Glomerular visceral epithelial cell (primary cell): ENCODE measurements around the gene SRRT.
A peak's percentile ranks its signal among the peaks of the same experiment; 100 is the strongest.

ENCODE experiments used
- DNase-seq: peaks from one replicate; pipeline ENCODE4 v3.0.0-alpha.2; 2016; ENCODE audit errors: extremely low spot score

SRRT gene

GRCh38 chr7:100855515-100855914, 19.4 kb upstream of the SRRT start:
- DNase-seq = no peak

DNA sequence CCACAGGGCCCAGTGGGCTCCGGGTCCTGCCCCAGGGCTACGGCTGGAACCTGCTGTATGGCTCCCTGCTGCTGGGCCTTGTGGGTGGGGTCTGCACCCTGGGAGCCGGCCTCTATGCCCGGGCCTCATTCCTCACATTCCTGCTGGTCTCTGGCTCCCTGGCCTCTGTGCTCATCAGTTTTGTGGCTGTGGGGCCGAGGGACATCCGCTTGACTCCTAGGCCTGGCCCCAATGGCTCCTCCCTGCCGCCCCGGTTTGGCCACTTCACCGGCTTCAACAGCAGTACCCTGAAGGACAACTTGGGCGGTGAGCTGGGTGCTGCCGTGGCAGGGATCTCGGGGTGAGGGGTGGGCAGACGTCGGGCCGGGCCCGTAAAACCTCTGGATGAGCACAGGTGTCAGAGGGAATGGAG, 18.0 kb upstream of the SRRT start:
- no peak for DNase-seq

GRCh38 chr7:100859856-100860255, 15.0 kb upstream of the SRRT start:
- no peak for DNase-seq

DNA sequence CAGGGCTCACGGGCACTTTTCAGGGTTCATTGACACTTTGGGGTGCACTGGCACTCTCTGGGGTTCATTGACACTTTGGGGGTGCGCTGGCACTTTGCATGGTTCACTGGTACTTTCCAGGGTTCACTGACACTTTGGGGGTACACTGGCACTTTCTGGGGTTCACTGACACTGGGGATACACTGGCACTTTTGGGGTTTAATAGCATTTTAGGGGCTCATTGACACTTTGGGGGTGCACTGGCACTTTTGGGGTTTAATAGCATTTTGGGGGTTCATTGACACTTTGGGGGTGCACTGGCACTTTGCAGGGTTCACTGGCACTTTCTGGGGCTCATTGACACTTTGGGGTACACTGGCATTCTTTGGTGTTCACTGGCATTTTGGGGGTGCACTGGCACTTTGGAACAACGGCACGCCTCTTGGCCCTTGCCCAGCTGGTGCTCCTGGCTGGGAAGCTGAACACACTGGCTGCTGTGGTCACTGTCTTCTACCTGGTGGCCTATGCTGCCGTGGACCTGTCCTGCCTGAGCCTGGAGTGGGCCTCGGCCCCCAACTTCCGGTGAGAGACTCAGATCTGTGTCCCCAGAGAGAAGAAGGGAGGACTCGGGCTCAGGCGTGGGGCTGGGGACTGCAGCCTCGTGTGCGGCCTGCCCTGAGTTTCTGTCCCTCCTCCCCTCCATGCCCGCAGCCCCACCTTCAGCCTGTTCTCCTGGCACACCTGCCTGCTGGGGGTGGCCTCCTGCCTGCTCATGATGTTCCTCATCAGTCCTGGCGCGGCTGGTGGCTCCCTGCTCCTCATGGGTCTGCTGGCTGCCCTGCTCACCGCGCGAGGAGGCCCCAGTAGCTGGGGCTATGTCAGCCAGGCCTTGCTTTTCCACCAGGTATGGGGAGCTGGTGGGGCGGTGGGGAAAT, 13.9 kb upstream of the SRRT start:
- DNase-seq = no peak

DNA sequence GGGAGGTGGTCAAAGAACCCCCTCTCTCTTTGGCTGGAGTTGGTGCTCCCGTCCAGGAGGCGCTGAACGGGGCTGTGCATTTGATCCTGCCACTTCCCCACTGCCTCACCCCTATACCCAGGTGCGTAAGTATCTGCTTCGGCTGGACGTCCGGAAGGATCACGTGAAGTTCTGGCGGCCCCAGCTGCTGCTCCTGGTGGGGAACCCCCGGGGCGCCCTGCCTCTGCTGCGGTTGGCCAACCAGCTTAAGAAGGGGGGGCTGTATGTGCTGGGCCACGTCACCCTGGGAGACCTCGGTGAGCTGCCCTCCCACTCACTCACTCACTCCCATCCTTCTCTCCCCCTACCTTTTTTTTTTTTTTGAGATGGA, 13.3 kb upstream of the SRRT start:
- DNase-seq = no peak

GRCh38 chr7:100863406-100863950, 11.4 kb upstream of the SRRT start:
- no peak for DNase-seq

DNA sequence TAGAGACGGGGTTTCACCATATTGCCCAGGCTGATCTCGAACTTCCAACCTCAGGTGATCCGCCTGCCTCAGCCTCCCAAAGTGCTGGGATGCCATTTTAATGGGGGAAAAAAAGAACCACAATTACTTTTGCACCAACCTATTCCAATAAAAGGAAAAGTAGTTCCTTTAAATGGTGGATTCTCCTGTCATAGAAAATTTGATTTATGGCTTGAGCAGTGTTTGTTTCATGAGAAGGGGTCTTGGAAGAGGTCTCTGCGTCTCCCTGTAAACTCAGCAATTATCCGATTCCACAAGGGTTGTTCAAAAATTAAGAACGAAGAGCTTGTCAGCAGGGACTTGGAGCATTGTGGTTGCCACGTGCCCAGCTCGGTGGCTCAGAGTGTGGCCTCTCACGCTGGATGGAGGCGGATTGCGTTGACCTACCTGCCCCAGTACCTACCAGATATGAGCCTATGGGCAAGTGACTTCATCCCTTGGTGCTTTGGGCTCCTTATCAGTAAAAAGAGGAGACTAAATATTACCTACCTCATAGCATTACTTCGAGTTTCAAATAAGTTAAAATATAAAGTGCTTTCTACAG, 10.5 kb upstream of the SRRT start:
- no peak for DNase-seq

DNA sequence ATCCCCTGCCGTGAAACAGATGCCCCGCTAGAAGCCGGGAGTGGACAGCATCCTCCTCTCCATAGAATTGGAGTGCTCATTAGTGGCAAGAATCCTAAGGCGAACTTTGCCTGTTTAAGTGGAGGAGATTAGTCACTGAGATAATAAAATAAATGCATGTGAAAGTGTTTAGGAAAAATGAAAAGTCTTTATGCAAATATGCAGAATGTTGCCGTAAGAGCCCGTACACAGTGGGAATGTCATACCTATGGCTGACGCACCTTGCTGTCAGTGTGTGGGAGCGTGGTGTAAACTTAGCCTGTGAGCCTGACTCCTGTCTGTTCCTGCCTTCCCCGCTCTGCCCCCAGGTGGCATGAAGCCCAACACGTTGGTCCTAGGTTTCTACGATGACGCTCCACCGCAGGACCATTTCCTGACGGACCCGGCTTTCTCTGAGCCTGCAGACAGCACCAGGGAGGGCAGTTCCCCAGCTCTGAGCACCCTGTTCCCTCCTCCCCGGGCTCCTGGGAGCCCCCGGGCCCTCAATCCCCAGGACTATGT, 9.5 kb upstream of the SRRT start:
- peak; percentile 64 for DNase-seq

GRCh38 chr7:100865938-100866728, 8.8 kb upstream of the SRRT start:
- DNase-seq = peak; percentile 86

- no peak for DNase-seq
Measured at GRCh38 chr7:100866729-100867039, 8.2 kb upstream of the SRRT start.

- DNase-seq = peak; percentile 95
Measured at GRCh38 chr7:100867040-100867775, 7.7 kb upstream of the SRRT start, which contains the start of gene TRIP6. TRIP6 (plus strand) TSS chr7:100867387; CDS start chr7:100867498, 111 bp downstream.

GRCh38 chr7:100867776-100868485, 7.0 kb upstream of the SRRT start:
- DNase-seq = no peak

DNA sequence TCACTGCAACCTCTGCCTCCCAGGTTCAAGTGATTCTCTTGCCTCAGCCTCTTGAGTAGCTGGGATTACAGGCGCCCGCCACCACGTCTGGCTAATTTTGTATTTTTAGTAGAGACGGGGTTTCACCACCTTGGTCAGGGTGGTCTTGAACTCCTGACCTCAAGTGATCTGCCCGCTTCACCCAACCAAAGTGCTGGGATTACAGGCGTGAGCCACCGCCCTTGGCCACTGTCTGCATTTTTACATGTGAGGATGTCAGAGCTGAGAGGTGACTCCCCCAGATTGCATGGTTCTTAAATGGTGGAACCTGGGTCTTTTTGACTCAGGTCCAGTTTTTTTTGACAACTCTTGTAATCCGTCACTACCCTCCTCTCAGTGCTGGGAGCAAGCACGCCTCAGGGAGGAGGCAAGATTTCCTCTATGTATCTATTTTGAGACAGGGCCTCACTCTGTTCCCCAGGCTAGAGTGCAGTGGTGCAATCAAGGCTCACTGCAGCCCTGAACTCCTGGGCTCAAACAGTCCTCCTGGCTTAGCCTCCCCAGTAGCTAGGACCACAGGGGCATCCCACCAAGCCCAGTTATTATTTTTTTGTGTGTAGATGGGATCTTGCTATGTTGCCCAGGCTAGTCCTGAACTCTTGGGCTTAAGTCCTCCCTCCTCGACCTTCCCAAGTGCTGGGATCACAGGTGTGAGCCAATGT, 1.2 kb upstream of the SRRT start:
- no peak for DNase-seq

GRCh38 chr7:100874300-100874576, 665 bp upstream of the SRRT start:
- no peak for DNase-seq

GRCh38 chr7:100875356-100875751, 451 bp downstream of the SRRT start:
- no peak for DNase-seq

DNA sequence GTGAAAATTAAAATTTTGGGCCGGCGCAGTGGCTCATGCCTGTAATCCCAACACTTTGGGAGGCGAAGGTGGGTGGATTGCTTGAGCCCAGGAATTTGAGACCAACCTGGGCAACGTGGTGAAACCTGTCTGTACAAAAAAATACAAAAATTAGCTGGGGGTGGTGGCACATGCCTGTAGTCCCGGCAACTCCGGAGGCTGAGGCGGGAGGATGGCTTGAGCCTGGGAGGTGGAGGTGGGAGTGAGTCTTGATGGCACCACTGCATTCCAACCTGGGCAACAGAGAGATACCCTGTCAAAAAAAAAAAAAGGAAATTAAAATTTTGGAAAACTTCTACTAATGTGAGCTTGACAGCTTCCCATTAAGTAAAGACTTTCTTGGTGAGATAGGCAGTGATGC, 3.1 kb downstream of the SRRT start:
- DNase-seq = no peak

GRCh38 chr7:100878685-100879084, 3.8 kb downstream of the SRRT start:
- DNase-seq = no peak

DNA sequence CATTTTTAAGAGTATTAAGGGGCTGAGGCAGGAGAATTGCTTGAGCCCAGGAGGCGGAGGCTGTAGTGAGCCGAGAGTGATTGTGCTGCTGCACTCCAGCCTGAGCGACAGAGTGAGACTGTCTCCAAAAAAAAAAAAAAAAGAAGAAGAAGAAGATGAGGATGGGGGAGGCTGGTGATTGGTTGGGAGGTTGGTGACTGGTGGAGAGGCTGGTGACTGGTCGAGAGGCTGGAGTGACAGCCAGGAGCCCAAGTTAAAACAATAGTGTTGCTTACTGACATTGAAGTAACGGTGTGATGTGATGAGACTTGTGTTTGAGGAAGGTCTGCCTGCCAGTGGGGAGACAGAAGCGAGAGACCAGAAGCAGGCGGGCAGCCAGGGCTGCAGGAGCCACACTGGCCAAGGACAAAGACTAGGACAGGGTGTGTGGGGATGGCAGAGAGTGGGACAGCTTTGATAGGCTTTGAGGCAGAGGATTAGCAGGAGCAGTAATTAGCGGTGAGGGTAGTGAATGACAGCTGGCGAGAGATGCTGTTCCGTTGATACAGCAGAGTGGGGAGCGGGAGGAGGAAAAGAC, 4.9 kb downstream of the SRRT start:
- no peak for DNase-seq

DNA sequence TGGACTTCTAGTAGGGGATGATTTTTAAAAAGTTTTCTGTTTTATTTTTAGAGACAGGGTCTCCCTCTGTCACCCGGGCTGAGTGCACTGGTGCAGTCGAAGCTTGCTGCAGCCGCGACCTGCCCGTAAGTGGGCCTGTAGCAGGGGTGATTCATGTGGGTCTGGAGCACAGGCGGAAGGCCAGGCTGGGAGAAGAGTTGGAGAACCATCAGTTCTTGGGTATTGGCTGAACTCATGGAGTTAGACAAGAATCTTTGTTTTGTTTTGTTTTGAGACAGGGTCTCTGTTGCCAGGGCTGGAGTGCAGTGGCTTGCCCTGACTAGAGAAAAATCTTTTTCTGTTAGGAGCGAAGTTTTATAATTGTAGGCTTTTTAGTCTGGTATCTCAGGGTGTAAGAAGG, 5.7 kb downstream of the SRRT start:
- DNase-seq = no peak

DNA sequence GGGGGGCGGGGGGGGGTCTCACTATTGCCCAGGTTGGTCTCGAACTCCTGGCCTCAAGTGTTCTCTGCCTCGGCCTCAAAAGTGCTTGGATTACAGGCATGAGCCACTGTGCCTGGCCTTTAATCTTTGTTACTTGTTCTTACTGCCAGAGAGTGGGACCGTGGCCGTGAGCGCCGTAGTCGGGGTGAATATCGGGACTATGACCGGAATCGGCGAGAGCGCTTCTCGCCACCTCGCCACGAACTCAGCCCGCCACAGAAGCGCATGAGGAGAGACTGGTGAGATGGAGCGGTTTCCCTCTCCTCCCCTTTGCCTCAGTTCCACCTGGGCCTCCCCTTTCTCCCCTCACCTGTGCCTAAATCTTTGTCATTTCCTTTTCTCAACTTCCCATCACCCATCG, 6.2 kb downstream of the SRRT start:
- no peak for DNase-seq
